Measurements from ENCODE around the gene IL19.

GRCh38 chr1:206803221-206803730 lies 32.7 kb downstream of the IL19 start:
- TF ChIP-seq, protein P1, sequence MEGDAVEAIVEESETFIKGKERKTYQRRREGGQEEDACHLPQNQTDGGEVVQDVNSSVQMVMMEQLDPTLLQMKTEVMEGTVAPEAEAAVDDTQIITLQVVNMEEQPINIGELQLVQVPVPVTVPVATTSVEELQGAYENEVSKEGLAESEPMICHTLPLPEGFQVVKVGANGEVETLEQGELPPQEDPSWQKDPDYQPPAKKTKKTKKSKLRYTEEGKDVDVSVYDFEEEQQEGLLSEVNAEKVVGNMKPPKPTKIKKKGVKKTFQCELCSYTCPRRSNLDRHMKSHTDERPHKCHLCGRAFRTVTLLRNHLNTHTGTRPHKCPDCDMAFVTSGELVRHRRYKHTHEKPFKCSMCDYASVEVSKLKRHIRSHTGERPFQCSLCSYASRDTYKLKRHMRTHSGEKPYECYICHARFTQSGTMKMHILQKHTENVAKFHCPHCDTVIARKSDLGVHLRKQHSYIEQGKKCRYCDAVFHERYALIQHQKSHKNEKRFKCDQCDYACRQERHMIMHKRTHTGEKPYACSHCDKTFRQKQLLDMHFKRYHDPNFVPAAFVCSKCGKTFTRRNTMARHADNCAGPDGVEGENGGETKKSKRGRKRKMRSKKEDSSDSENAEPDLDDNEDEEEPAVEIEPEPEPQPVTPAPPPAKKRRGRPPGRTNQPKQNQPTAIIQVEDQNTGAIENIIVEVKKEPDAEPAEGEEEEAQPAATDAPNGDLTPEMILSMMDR (IDR thresholded peaks at IDR 0.05), result no peak
- no peak for TF ChIP-seq POLR2A (IDR thresholded peaks at IDR 0.05; ENCODE audit: low read depth)
- peak in 1 of 2 donors; percentile 14 for TF ChIP-seq POLR2AphosphoS5 (IDR thresholded peaks at IDR 0.05)

Data from esophagus muscularis mucosa (tissue), 3 donors.